Measurements from ENCODE around the gene TGFB1. TPM values are rescaled to one million over a fixed set of nuclear protein-coding genes. Genes with fewer than 3 reads are reported as not detected.
A peak's percentile ranks its signal among the peaks of the same experiment; 100 is the strongest.

The TGFB1 gene
- total and polyA plus RNA-seq, 9 of the 15 experiments (the other 6 are each of a cell fraction or from before 2014, with no cell fraction given): 0.24 to 159 (median 17.2) TPM

GRCh38 chr19:41352279-41352608 lies 1.5 kb downstream of the TGFB1 start (continued):
- TF ChIP-seq ZBTB1 (CRISPR knock-in tag; IDR thresholded peaks at IDR 0.05; ENCODE audit: borderline replicate concordance, low read depth): no peak
- no peak for TF ChIP-seq SP1 (CRISPR knock-in tag; IDR thresholded peaks at IDR 0.05)
- TF ChIP-seq MED1 (CRISPR knock-in tag; IDR thresholded peaks at IDR 0.05; ENCODE audit: borderline replicate concordance): no peak
- TF ChIP-seq MEF2D (tag; conservative IDR thresholded peaks at IDR 0.05; ENCODE audit: low read depth): no peak
- TF ChIP-seq, protein P1, sequence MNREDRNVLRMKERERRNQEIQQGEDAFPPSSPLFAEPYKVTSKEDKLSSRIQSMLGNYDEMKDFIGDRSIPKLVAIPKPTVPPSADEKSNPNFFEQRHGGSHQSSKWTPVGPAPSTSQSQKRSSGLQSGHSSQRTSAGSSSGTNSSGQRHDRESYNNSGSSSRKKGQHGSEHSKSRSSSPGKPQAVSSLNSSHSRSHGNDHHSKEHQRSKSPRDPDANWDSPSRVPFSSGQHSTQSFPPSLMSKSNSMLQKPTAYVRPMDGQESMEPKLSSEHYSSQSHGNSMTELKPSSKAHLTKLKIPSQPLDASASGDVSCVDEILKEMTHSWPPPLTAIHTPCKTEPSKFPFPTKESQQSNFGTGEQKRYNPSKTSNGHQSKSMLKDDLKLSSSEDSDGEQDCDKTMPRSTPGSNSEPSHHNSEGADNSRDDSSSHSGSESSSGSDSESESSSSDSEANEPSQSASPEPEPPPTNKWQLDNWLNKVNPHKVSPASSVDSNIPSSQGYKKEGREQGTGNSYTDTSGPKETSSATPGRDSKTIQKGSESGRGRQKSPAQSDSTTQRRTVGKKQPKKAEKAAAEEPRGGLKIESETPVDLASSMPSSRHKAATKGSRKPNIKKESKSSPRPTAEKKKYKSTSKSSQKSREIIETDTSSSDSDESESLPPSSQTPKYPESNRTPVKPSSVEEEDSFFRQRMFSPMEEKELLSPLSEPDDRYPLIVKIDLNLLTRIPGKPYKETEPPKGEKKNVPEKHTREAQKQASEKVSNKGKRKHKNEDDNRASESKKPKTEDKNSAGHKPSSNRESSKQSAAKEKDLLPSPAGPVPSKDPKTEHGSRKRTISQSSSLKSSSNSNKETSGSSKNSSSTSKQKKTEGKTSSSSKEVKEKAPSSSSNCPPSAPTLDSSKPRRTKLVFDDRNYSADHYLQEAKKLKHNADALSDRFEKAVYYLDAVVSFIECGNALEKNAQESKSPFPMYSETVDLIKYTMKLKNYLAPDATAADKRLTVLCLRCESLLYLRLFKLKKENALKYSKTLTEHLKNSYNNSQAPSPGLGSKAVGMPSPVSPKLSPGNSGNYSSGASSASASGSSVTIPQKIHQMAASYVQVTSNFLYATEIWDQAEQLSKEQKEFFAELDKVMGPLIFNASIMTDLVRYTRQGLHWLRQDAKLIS (CRISPR knock-in tag; IDR thresholded peaks at IDR 0.05): 0 out of 2 replicates have a peak, but pooled peaks have one; percentile 8
- no peak for TF ChIP-seq MEIS2 (IDR thresholded peaks at IDR 0.05; ENCODE audit: partially characterized antibody)
- TF ChIP-seq FOXK1 (CRISPR knock-in tag; IDR thresholded peaks at IDR 0.05; ENCODE audit: borderline replicate concordance): no peak
- no peak for TF ChIP-seq ZNF766 (CRISPR knock-in tag; conservative IDR thresholded peaks at IDR 0.05)
- no peak for TF ChIP-seq XRCC5 (IDR thresholded peaks at IDR 0.05; ENCODE audit: low read depth, low read length)
- TF ChIP-seq ZZZ3 (IDR thresholded peaks at IDR 0.05): no peak
- TF ChIP-seq, protein P2, sequence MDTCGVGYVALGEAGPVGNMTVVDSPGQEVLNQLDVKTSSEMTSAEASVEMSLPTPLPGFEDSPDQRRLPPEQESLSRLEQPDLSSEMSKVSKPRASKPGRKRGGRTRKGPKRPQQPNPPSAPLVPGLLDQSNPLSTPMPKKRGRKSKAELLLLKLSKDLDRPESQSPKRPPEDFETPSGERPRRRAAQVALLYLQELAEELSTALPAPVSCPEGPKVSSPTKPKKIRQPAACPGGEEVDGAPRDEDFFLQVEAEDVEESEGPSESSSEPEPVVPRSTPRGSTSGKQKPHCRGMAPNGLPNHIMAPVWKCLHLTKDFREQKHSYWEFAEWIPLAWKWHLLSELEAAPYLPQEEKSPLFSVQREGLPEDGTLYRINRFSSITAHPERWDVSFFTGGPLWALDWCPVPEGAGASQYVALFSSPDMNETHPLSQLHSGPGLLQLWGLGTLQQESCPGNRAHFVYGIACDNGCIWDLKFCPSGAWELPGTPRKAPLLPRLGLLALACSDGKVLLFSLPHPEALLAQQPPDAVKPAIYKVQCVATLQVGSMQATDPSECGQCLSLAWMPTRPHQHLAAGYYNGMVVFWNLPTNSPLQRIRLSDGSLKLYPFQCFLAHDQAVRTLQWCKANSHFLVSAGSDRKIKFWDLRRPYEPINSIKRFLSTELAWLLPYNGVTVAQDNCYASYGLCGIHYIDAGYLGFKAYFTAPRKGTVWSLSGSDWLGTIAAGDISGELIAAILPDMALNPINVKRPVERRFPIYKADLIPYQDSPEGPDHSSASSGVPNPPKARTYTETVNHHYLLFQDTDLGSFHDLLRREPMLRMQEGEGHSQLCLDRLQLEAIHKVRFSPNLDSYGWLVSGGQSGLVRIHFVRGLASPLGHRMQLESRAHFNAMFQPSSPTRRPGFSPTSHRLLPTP (IDR thresholded peaks at IDR 0.05; ENCODE audit: borderline replicate concordance, extremely low read depth, insufficient read length): no peak
- no peak for TF ChIP-seq MYC (IDR thresholded peaks at IDR 0.05; ENCODE audit: low read depth, low read length)
- no peak for TF ChIP-seq MYC (CRISPR knock-in tag; IDR thresholded peaks at IDR 0.05; ENCODE audit: borderline replicate concordance, low read depth)
- TF ChIP-seq SIN3A (IDR thresholded peaks at IDR 0.05; ENCODE audit: borderline replicate concordance in 2 of 2, control insufficient read depth in 1 of 2, low read depth in 2 of 2, low read length in 2 of 2): peak in 1 of 2 experiments; percentile 24; a peak in 1 of 4 replicates
- TF ChIP-seq, protein P3, sequence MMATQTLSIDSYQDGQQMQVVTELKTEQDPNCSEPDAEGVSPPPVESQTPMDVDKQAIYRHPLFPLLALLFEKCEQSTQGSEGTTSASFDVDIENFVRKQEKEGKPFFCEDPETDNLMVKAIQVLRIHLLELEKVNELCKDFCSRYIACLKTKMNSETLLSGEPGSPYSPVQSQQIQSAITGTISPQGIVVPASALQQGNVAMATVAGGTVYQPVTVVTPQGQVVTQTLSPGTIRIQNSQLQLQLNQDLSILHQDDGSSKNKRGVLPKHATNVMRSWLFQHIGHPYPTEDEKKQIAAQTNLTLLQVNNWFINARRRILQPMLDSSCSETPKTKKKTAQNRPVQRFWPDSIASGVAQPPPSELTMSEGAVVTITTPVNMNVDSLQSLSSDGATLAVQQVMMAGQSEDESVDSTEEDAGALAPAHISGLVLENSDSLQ (IDR thresholded peaks at IDR 0.05): peak; percentile 54; the same call in 1 of the 2 replicates
- TF ChIP-seq, protein P4, sequence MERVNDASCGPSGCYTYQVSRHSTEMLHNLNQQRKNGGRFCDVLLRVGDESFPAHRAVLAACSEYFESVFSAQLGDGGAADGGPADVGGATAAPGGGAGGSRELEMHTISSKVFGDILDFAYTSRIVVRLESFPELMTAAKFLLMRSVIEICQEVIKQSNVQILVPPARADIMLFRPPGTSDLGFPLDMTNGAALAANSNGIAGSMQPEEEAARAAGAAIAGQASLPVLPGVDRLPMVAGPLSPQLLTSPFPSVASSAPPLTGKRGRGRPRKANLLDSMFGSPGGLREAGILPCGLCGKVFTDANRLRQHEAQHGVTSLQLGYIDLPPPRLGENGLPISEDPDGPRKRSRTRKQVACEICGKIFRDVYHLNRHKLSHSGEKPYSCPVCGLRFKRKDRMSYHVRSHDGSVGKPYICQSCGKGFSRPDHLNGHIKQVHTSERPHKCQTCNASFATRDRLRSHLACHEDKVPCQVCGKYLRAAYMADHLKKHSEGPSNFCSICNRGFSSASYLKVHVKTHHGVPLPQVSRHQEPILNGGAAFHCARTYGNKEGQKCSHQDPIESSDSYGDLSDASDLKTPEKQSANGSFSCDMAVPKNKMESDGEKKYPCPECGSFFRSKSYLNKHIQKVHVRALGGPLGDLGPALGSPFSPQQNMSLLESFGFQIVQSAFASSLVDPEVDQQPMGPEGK (CRISPR knock-in tag; IDR thresholded peaks at IDR 0.05; ENCODE audit: borderline replicate concordance): no peak
- no peak; the same call in 1 of the 2 replicates for TF ChIP-seq NFE2 (IDR thresholded peaks at IDR 0.05; ENCODE audit: low read depth)
- no peak for TF ChIP-seq ETV6 (IDR thresholded peaks at IDR 0.05; ENCODE audit: borderline replicate concordance in 1 of 2, low read depth in 2 of 2, low read length in 1 of 2)
- no peak for TF ChIP-seq ETV6 (CRISPR knock-in tag; IDR thresholded peaks at IDR 0.05; ENCODE audit: borderline replicate concordance)
